ENCODE results near the gene KCNQ2. TPM values are rescaled to one million over a fixed set of nuclear protein-coding genes. Genes with fewer than 3 reads are reported as not detected.

KCNQ2 gene
- total and polyA plus RNA-seq, 10 of the 15 experiments (the other 5 are each of a cell fraction or from before 2014, with no cell fraction given), result 0.06 to 0.49 (median 0.26) TPM; not detected in 7

- Histone ChIP-seq H3K27ac (ENCODE audit: control insufficient read depth, insufficient read depth) (no peak overlapping the region), H3K4me2 (ENCODE audit: control insufficient read depth, insufficient read depth) (no peak overlapping the region), H3K4me1 (ENCODE audit: control insufficient read depth, insufficient read depth, low read length) (no peaks in the 10 kb centered on the region), H3K36me3 (ENCODE audit: control insufficient read depth in 2 of 2, insufficient read depth in 2 of 2, low read length in 1 of 2) (no peaks in the 10 kb centered on the region), H4K20me1 (ENCODE audit: control insufficient read depth, insufficient read depth) (no peaks in the 10 kb centered on the region), H3K27me3 (replicated peaks in 1 of 2; ENCODE audit: control insufficient read depth in 2 of 2, insufficient read depth in 2 of 2, low read length in 1 of 2) (peaks cover 1 to 4% of the 10 kb centered on the region in 2 experiments; a peak in 3 of 4 replicates), H3K9me3 (replicated peaks; ENCODE audit: control insufficient read depth, insufficient read depth, low read length) (no peaks in the 10 kb centered on the region; the same call in 2 of the 3 replicates), H3K79me2 (ENCODE audit: control insufficient read depth, insufficient read depth, low read length) (no peaks in the 10 kb centered on the region), H3K4me3 (no peak overlapping the region), H3K9ac (ENCODE audit: control insufficient read depth, insufficient read depth, low read length) (no peak overlapping the region), H2AFZ (ENCODE audit: control insufficient read depth, low read depth, low read length) (no peak overlapping the region)
- no peak for FAIRE-seq
- no peak for DNase-seq (ENCODE audit: low read depth, low spot score)
- CTCF ChIA-PET, result no interaction called here
- SMC1A ChIA-PET (ENCODE audit: uncharacterized antibody, unreplicated experiment), result no interaction called here
- BruUV-seq (replicated peaks), result no TSS peak
- POLR2A ChIA-PET, result no interaction called here
- RAD21 ChIA-PET (ENCODE audit: unreplicated experiment), result no interaction called here
- WGBS (ENCODE audit: insufficient coverage, insufficient replicate concordance, low lambda C conversion rate, missing lambda C conversion rate), result 68% methylated on average over 15 of the region's 15 CpGs
- in situ Hi-C loops (cut with MboI) (no loop called here), intact Hi-C loops (cut with micrococcal nuclease; ENCODE audit: unreplicated experiment) (no loop called here)
- ATAC-seq, result no peak
- TF ChIP-seq SREBF2 (IDR thresholded peaks at IDR 0.05; ENCODE audit: low read length), result no peak
- TF ChIP-seq ATF7 (IDR thresholded peaks at IDR 0.05; ENCODE audit: low read depth), result no peak
- no peak for TF ChIP-seq USF2 (IDR thresholded peaks at IDR 0.05; ENCODE audit: borderline replicate concordance, low read depth, low read length)
- no peak for TF ChIP-seq PAX8 (IDR thresholded peaks at IDR 0.05)
- TF ChIP-seq, protein P1, sequence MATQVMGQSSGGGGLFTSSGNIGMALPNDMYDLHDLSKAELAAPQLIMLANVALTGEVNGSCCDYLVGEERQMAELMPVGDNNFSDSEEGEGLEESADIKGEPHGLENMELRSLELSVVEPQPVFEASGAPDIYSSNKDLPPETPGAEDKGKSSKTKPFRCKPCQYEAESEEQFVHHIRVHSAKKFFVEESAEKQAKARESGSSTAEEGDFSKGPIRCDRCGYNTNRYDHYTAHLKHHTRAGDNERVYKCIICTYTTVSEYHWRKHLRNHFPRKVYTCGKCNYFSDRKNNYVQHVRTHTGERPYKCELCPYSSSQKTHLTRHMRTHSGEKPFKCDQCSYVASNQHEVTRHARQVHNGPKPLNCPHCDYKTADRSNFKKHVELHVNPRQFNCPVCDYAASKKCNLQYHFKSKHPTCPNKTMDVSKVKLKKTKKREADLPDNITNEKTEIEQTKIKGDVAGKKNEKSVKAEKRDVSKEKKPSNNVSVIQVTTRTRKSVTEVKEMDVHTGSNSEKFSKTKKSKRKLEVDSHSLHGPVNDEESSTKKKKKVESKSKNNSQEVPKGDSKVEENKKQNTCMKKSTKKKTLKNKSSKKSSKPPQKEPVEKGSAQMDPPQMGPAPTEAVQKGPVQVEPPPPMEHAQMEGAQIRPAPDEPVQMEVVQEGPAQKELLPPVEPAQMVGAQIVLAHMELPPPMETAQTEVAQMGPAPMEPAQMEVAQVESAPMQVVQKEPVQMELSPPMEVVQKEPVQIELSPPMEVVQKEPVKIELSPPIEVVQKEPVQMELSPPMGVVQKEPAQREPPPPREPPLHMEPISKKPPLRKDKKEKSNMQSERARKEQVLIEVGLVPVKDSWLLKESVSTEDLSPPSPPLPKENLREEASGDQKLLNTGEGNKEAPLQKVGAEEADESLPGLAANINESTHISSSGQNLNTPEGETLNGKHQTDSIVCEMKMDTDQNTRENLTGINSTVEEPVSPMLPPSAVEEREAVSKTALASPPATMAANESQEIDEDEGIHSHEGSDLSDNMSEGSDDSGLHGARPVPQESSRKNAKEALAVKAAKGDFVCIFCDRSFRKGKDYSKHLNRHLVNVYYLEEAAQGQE (IDR thresholded peaks at IDR 0.05; ENCODE audit: low read depth, low read length), result no peak
- TF ChIP-seq MEF2A (IDR thresholded peaks at IDR 0.05; ENCODE audit: insufficient read depth, low read depth, low read length), result no peak
- no peak for TF ChIP-seq ZNF274 (IDR thresholded peaks at IDR 0.05; ENCODE audit: insufficient read depth, insufficient read length)
- no peak for TF ChIP-seq EP300 (IDR thresholded peaks at IDR 0.05; ENCODE audit: borderline replicate concordance in 1 of 2, control insufficient read depth in 1 of 2, low read depth in 2 of 2, low read length in 2 of 2)
- no peak for TF ChIP-seq TCF3 (IDR thresholded peaks at IDR 0.05; ENCODE audit: borderline replicate concordance, insufficient read depth, low read depth, low read length)
- TF ChIP-seq USF1 (IDR thresholded peaks at IDR 0.05; ENCODE audit: borderline replicate concordance, extremely low read length, insufficient read depth, low read depth, low read length), result no peak
- TF ChIP-seq ZBTB11 (CRISPR knock-in tag; IDR thresholded peaks at IDR 0.05), result no peak
- TF ChIP-seq CTCF (IDR thresholded peaks at IDR 0.05 in 2 of 3, conservative IDR thresholded peaks at IDR 0.05 in 1 of 3; ENCODE audit: control insufficient read depth in 2 of 3, extremely low read depth in 1 of 3, insufficient read depth in 1 of 3, low read depth in 3 of 3, low read length in 3 of 3), result no peak
These were observed 30.3 kb upstream of the KCNQ2 start for GRCh38 chr20:63502671-63503172.
